Measurements from ENCODE around the gene MTCL1. TPM values are rescaled to one million over a fixed set of nuclear protein-coding genes. Genes with fewer than 3 reads are reported as not detected.

MTCL1 gene
- total RNA-seq, 6 experiments from 2014 or later = 1.4 to 7.4 (median 3.6) TPM

DNA sequence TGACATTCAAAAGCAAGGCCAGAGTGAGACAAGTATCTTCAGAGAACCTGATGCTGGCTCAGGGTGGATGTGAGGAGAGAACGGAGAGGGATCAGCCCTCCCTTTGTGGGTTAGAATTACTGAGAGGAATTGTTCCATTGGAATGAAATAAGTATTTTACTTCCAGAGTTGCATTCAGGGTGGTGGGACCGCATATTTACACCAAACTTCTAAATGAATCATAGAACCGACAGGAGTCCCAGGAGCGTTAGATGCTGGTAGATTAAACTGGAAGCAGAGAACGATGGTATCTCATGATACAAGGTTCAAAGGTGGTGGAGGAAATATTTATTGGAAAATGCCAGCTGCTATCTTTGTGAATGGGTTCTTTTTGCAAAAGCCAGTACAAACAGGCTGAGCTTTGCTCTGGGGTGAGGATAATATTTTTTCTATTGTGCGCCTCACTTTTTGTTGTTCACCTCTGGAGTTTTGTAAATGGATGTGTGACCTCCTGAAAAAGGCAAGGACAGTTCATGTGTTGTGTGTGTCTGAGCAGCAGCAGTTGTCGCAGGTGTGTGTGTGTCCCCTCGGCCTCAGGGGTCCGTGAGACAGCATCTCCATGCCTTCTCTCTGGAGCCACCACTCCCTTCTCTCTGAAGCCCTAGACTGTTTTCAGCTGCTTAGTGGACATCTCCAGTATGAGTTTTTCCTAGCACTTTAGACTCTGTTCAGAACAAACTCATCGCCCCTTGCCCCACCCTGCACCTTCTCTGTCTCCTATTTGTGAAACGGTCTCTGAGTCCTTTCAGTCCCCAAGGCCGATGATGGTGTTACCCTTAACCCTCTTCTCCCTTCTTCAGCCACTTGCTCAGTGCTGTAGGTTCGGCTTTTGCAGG, 17.8 kb downstream of the MTCL1 start:
- TF ChIP-seq POLR2A (IDR thresholded peaks at IDR 0.05) (no peak), CTCF (IDR thresholded peaks at IDR 0.05) (no peak)
- Histone ChIP-seq H3K27ac (no peak overlapping the region), H3K4me1 (no peaks in the 10 kb centered on the region), H3K4me3 (no peak overlapping the region), H3K27me3 (no peaks in the 10 kb centered on the region), H3K9me3 (no peaks in the 10 kb centered on the region), H3K36me3 (no peaks in the 10 kb centered on the region)
- 82% methylated on average over 13 of the region's 13 CpGs for WGBS (ENCODE audit: insufficient coverage, low coverage, low lambda C conversion rate, missing lambda C conversion rate)
- intact Hi-C loops (cut with DNase I) = no loop called here
- DNase-seq (no peak), ATAC-seq (peak in 1 of 4 donors; percentile 60)

GRCh38 chr18:8724452-8724851, 19.1 kb downstream of the MTCL1 start:
- no peaks in the 10 kb centered on the region for H3K9me3 ChIP-seq
- TF ChIP-seq POLR2A (IDR thresholded peaks at IDR 0.05) = no peak
- no peak for TF ChIP-seq CTCF (IDR thresholded peaks at IDR 0.05)
- 86% methylated on average over 6 of the region's 6 CpGs for WGBS (ENCODE audit: insufficient coverage, low coverage, low lambda C conversion rate, missing lambda C conversion rate)
- H3K36me3 ChIP-seq = no peaks in the 10 kb centered on the region
- intact Hi-C loops (cut with DNase I) = no loop called here
- ATAC-seq (no peak), DNase-seq (no peak)
- no peak overlapping the region for H3K27ac ChIP-seq
- no peak overlapping the region for H3K4me3 ChIP-seq
- H3K27me3 ChIP-seq = no peaks in the 10 kb centered on the region
- H3K4me1 ChIP-seq = no peaks in the 10 kb centered on the region

- ATAC-seq (no peak), DNase-seq (no peak)
- Histone ChIP-seq H3K27ac (no peak overlapping the region), H3K4me1 (no peaks in the 10 kb centered on the region), H3K27me3 (no peaks in the 10 kb centered on the region), H3K4me3 (no peak overlapping the region), H3K9me3 (no peaks in the 10 kb centered on the region), H3K36me3 (no peaks in the 10 kb centered on the region)
- intact Hi-C loops (cut with DNase I) = no loop called here
- TF ChIP-seq CTCF (IDR thresholded peaks at IDR 0.05) = no peak
- TF ChIP-seq POLR2A (IDR thresholded peaks at IDR 0.05) = no peak
- 95% methylated on average over 17 of the region's 17 CpGs for WGBS (ENCODE audit: insufficient coverage, low coverage, low lambda C conversion rate, missing lambda C conversion rate)
Observed at GRCh38 chr18:8726281-8726680, 20.9 kb downstream of the MTCL1 start.

DNA sequence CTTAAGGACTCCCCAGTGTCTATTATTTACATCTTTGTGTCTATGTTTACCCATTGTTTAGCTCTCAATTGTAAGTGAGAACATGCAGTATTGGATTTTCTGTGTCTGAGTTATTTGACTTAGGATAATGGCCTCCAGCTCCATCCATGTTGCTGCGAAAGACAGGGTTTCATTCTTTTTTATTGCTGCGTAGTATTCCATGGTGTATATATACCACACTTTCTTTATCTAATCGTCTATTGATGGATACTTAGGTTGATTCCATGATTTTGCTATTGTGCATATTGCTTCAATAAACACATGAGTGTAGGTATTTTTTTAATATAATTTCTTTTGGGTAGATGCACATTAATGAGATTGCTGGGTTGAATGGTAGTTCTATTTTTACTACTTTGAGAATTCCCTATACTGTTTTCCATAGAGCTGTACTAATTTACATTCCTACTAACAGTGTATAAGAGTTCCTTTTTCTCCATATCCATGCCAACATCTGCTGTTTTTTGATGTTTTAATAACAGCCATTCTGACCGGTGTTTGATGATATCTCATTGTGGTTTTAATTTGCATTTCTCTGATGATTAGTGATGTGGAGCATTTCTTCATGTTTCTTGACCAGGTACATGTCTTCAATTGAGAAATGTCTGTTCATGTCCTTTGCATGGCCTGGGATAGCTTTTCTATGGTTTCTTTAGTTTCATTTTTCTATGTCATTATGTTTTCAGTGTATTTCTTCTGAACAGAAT, 21.8 kb downstream of the MTCL1 start:
- no peak for ATAC-seq
- Histone ChIP-seq H3K9me3 (no peaks in the 10 kb centered on the region), H3K27me3 (no peaks in the 10 kb centered on the region), H3K4me3 (no peak overlapping the region), H3K4me1 (no peaks in the 10 kb centered on the region), H3K27ac (no peak overlapping the region), H3K36me3 (no peaks in the 10 kb centered on the region)
- intact Hi-C loops (cut with DNase I) = no loop called here
- TF ChIP-seq POLR2A (IDR thresholded peaks at IDR 0.05) = no peak
- no peak for TF ChIP-seq CTCF (IDR thresholded peaks at IDR 0.05)
- DNase-seq = no peak
- 81% methylated on average over 4 of the region's 4 CpGs for WGBS (ENCODE audit: insufficient coverage, low coverage, low lambda C conversion rate, missing lambda C conversion rate)

All from right lobe of liver (tissue), 6 donors.